PC-9 (cell line): ENCODE data around the gene CASP8AP2. TPM values are rescaled to one million over a fixed set of nuclear protein-coding genes. Genes with fewer than 3 reads are reported as not detected.

Experiments
- BruUV-seq: library from RNA; stranded (reverse); fragments of 400-500 nt; replicated peaks from 2 replicates; lab custom pipeline; 2021; lab: Mats Ljungman, UMichigan
- CTCF ChIA-PET: fragments of 300-600 bp; sonication (Branson Sonifier 250); formaldehyde crosslinking; loops from one replicate; lab custom pipeline; 2022; ENCODE audit warnings: antibody characterized with exemption; lab: Charles Lee
- POLR2A ChIA-PET: fragments of 300-600 bp; sonication (Branson Sonifier 250); formaldehyde crosslinking; loops from one replicate; lab custom pipeline; 2022; ENCODE audit warnings: antibody characterized with exemption; ENCODE audit not compliant: unreplicated experiment; lab: Charles Lee
- DNase-seq, 2 experiments: peaks; one replicate each; pipeline versions ENCODE4 v3.0.0 to v3.0.0-alpha.2; 2015 to 2022; ENCODE audit warnings: mixed read lengths in 1 of 2
- H2AFZ ChIP-seq: fragments of 200-600 bp; sonication (generic); 2 replicates; pipeline ENCODE4 v1.8.1; 2017; ENCODE audit warnings: antibody characterized with exemption
- H3F3A ChIP-seq: fragments of 200-600 bp; sonication (generic); 2 replicates; pipeline ENCODE4 v1.8.1; 2017; ENCODE audit warnings: antibody characterized with exemption, mild to moderate bottlenecking, low read depth; ENCODE audit not compliant: insufficient read depth
- H3K27ac ChIP-seq: fragments of 200-600 bp; sonication (generic); 2 replicates; pipeline ENCODE4 v1.6.1; 2016; ENCODE audit warnings: mixed run types
- H3K27me3 ChIP-seq: fragments of 200-600 bp; sonication (generic); 2 replicates; pipeline ENCODE4 v1.6.1; 2016; ENCODE audit warnings: low read depth, mixed run types; ENCODE audit not compliant: insufficient read depth
- H3K36me3 ChIP-seq: fragments of 200-600 bp; sonication (generic); 2 replicates; pipeline ENCODE4 v1.6.1; 2016; ENCODE audit warnings: low read depth, mixed run types
- H3K4me1 ChIP-seq: fragments of 200-600 bp; sonication (generic); replicated peaks from 2 replicates; pipeline ENCODE4 v1.6.1; 2016; ENCODE audit warnings: mixed run types; ENCODE audit not compliant: insufficient read depth
- H3K4me2 ChIP-seq: fragments of 200-600 bp; sonication (generic); 2 replicates; pipeline ENCODE4 v1.6.1; 2017; ENCODE audit warnings: mixed run types
- H3K4me3 ChIP-seq: fragments of 200-600 bp; sonication (generic); 2 replicates; pipeline ENCODE4 v1.6.1; 2016; ENCODE audit warnings: mixed run types
- H3K79me2 ChIP-seq: fragments of 200-600 bp; sonication (generic); 2 replicates; pipeline ENCODE4 v1.6.1; 2017; ENCODE audit warnings: low read depth, mixed run types
- H3K9me2 ChIP-seq: fragments of 200-600 bp; sonication (generic); 2 replicates; pipeline ENCODE4 v1.8.1; 2017; ENCODE audit warnings: mild to moderate bottlenecking; ENCODE audit not compliant: insufficient read depth
- H3K9me3 ChIP-seq: fragments of 200-600 bp; sonication (generic); 2 replicates; pipeline ENCODE4 v1.8.1; 2016; ENCODE audit warnings: low read depth; ENCODE audit not compliant: insufficient read depth
- H4K20me1 ChIP-seq: fragments of 200-600 bp; sonication (generic); 2 replicates; pipeline ENCODE4 v1.8.1; 2017; ENCODE audit not compliant: insufficient read depth
- CTCF ChIP-seq: fragments of 200-600 bp; sonication (generic); conservative IDR thresholded peaks from 2 replicates; pipeline ENCODE4 v1.6.1; 2017; ENCODE audit warnings: mixed run types, antibody characterized with exemption, mild to moderate bottlenecking, moderate library complexity
- EZH2 ChIP-seq: fragments of 200-600 bp; sonication (generic); IDR thresholded peaks from 2 replicates; pipeline ENCODE4 v1.8.0; 2017; ENCODE audit warnings: antibody characterized with exemption, low read depth
- intact Hi-C: fragments of 100-400 bp; cut with micrococcal nuclease; formaldehyde crosslinking; loops from one replicate; pipeline ENCODE4 v1.10.0; 2022; ENCODE audit not compliant: unreplicated experiment
- total RNA-seq: library from RNA; stranded (reverse); gene quantifications from 2 replicates; pipeline ENCODE4 v1.2.3, GENCODE V29; 2021

Gene CASP8AP2
- total RNA-seq, 1 experiment from 2014 or later = 17.4 TPM

GRCh38 chr6:89916136-89916920, 86.6 kb downstream of the CASP8AP2 start:
- intact Hi-C loops = no loop called here
- no peak overlapping the region for H3K4me2 ChIP-seq
- no peak overlapping the region for H3K4me3 ChIP-seq
- no peak for DNase-seq
- ChIA-PET POLR2A (no interaction called here), CTCF (no interaction called here)
- no peak overlapping the region for H3K27ac ChIP-seq
- H3K4me1 ChIP-seq = no peaks in the 10 kb centered on the region
- BruUV-seq = no TSS peak
- no peak overlapping the region for H2AFZ ChIP-seq
- H3K36me3 ChIP-seq = no peaks in the 10 kb centered on the region
- no peaks in the 10 kb centered on the region for H3K79me2 ChIP-seq
- no peaks in the 10 kb centered on the region for H3K9me3 ChIP-seq
- H3K27me3 ChIP-seq = no peaks in the 10 kb centered on the region
- no peaks in the 10 kb centered on the region for H3K9me2 ChIP-seq
- no peak for TF ChIP-seq CTCF
- H3F3A ChIP-seq = no peaks in the 10 kb centered on the region
- no peaks in the 10 kb centered on the region for H4K20me1 ChIP-seq

- POLR2A ChIA-PET = no interaction called here
- Histone ChIP-seq H3K9me3 (no peaks in the 10 kb centered on the region), H3K4me1 (no peaks in the 10 kb centered on the region), H4K20me1 (no peaks in the 10 kb centered on the region), H3F3A (no peaks in the 10 kb centered on the region), H3K27me3 (no peaks in the 10 kb centered on the region), H3K9me2 (no peaks in the 10 kb centered on the region), H3K27ac (no peak overlapping the region), H3K36me3 (no peaks in the 10 kb centered on the region), H2AFZ (no peak overlapping the region), H3K4me3 (no peak overlapping the region), H3K79me2 (no peaks in the 10 kb centered on the region), H3K4me2 (no peak overlapping the region)
- intact Hi-C loops = no loop called here
- CTCF ChIA-PET = no interaction called here
- no peak for TF ChIP-seq CTCF
- TF ChIP-seq EZH2 = no peak
- no peak for DNase-seq
- no TSS peak for BruUV-seq
Observed at GRCh38 chr6:89917216-89917615, 87.5 kb downstream of the CASP8AP2 start.

- Histone ChIP-seq H3K79me2 (no peaks in the 10 kb centered on the region), H3K36me3 (no peaks in the 10 kb centered on the region), H3K9me3 (no peaks in the 10 kb centered on the region), H2AFZ (no peak overlapping the region), H3K9me2 (no peaks in the 10 kb centered on the region), H3K27me3 (no peaks in the 10 kb centered on the region), H3K4me3 (no peak overlapping the region), H3K4me2 (no peak overlapping the region), H3K27ac (no peak overlapping the region), H3K4me1 (no peaks in the 10 kb centered on the region), H3F3A (no peaks in the 10 kb centered on the region), H4K20me1 (no peaks in the 10 kb centered on the region)
- CTCF ChIA-PET = no interaction called here
- no TSS peak for BruUV-seq
- peak in 1 of 2 experiments; percentile 5 for DNase-seq
- POLR2A ChIA-PET = no interaction called here
- TF ChIP-seq CTCF = no peak
- no peak for TF ChIP-seq EZH2
- intact Hi-C loops = no loop called here
Observed at GRCh38 chr6:89917801-89918366, 88.2 kb downstream of the CASP8AP2 start.

Other genes starting within 250 kb of the CASP8AP2 start
- 16.7 and 24.2 TPM in 2 replicates for gene LYRM2, start 191.1 kb upstream of the CASP8AP2 start, total RNA-seq
- 38.1 and 38.6 TPM in 2 replicates for gene MDN1, start 10.1 kb upstream of the CASP8AP2 start, total RNA-seq
- gene GJA10, start 64.6 kb downstream of the CASP8AP2 start, total RNA-seq = not detected in 2 replicates